SK-N-SH (cell line): Measurements from ENCODE around the gene PTH2. TPM values are rescaled to one million over a fixed set of nuclear protein-coding genes. Genes with fewer than 3 reads are reported as not detected.

Experiments used
- CTCF ChIA-PET: fragments of 300-600, 350-600 bp; formaldehyde crosslinking; extraction: SDS; loops from one replicate; lab custom pipeline; 2021; lab: Yijun Ruan, JAX
- POLR2A ChIA-PET: fragments of 350-600 bp; sonication (Branson Sonifier 250); formaldehyde crosslinking; extraction: SDS; loops from one replicate; lab custom pipeline; 2020; ENCODE audit warnings: antibody characterized with exemption, inconsistent platforms; lab: Yijun Ruan, JAX
- DNase-seq: peaks from one replicate; pipeline ENCODE4 v3.0.0; 2012
- H2AFZ ChIP-seq: fragments of 200-600 bp; sonication (generic); 2 replicates; pipeline ENCODE4 v1.8.1; 2016; ENCODE audit warnings: antibody characterized with exemption, mild to moderate bottlenecking, low read depth
- H3F3A ChIP-seq: fragments of 200-600 bp; sonication (generic); replicated peaks from 2 replicates; pipeline ENCODE3; 2016; ENCODE audit warnings: antibody characterized with exemption, mild to moderate bottlenecking; ENCODE audit not compliant: insufficient read depth
- H3K27ac ChIP-seq, 2 experiments: fragments of 200-500 bp in 1 of 2; fragments of 200-600 bp in 1 of 2; sonication (Bioruptor generic) in 1 of 2; sonication (generic), shearing (Covaris generic) in 1 of 2; 2 replicates each; pipeline versions ENCODE4 v1.5.1 to v1.6.1; 2014 to 2016; ENCODE audit warnings: low read depth in 2 of 2, inconsistent platforms in 1 of 2, low read length in 1 of 2, mild to moderate bottlenecking in 1 of 2, mixed read lengths in 1 of 2
- H3K27me3 ChIP-seq: fragments of 200-600 bp; sonication (generic), shearing (Covaris generic); 2 replicates; pipeline ENCODE4 v1.6.1; 2016; ENCODE audit warnings: mixed run types; ENCODE audit not compliant: insufficient read depth
- H3K36me3 ChIP-seq, 2 experiments: fragments of 200-500 bp in 1 of 2; fragments of 200-600 bp in 1 of 2; sonication (Bioruptor generic) in 1 of 2; sonication (generic) in 1 of 2; replicated peaks in 1 of 2; 2 replicates each; pipeline versions ENCODE3 to v1.5.1; 2014 to 2016; ENCODE audit warnings: low read length in 1 of 2, mild to moderate bottlenecking in 1 of 2; ENCODE audit not compliant: insufficient read depth in 2 of 2, control insufficient read depth in 1 of 2
- H3K4me1 ChIP-seq, 2 experiments: fragments of 200-500 bp in 1 of 2; fragments of 200-600 bp in 1 of 2; sonication (Bioruptor generic) in 1 of 2; sonication (generic), shearing (Covaris generic) in 1 of 2; 2 replicates each; pipeline versions ENCODE4 v1.5.1 to v1.6.1; 2014 to 2016; ENCODE audit warnings: low read depth in 1 of 2, low read length in 1 of 2, mixed run types in 1 of 2; ENCODE audit not compliant: insufficient read depth in 2 of 2, control insufficient read depth in 1 of 2
- H3K4me2 ChIP-seq: fragments of 200-600 bp; sonication (generic), shearing (Covaris generic); 2 replicates; pipeline ENCODE4 v1.6.1; 2017; ENCODE audit warnings: mixed run types
- H3K4me3 ChIP-seq, 2 experiments: fragments of 200-500 bp in 1 of 2; fragments of 200-600 bp in 1 of 2; sonication (Bioruptor generic) in 1 of 2; sonication (generic), shearing (Covaris generic) in 1 of 2; 2 replicates each; pipeline versions ENCODE4 v1.5.1 to v1.8.1; 2014 to 2016; ENCODE audit warnings: low read depth in 2 of 2, inconsistent platforms in 1 of 2, low read length in 1 of 2, mild to moderate bottlenecking in 1 of 2, mixed read lengths in 1 of 2, moderate library complexity in 1 of 2
- H3K79me2 ChIP-seq: fragments of 200-600 bp; sonication (generic); 2 replicates; pipeline ENCODE4 v1.8.1; 2017; ENCODE audit warnings: mild to moderate bottlenecking; ENCODE audit not compliant: insufficient read depth
- H3K9ac ChIP-seq: fragments of 200-600 bp; sonication (generic); 2 replicates; pipeline ENCODE4 v1.6.1; 2017; ENCODE audit warnings: mixed run types
- H3K9me2 ChIP-seq: fragments of 200-600 bp; sonication (generic); 2 replicates; pipeline ENCODE4 v1.6.1; 2017; ENCODE audit warnings: mixed run types
- H3K9me3 ChIP-seq: fragments of 200-600 bp; sonication (generic); 2 replicates; pipeline ENCODE4 v1.6.1; 2017; ENCODE audit warnings: mixed run types, mild to moderate bottlenecking, moderate library complexity
- H4K20me1 ChIP-seq: fragments of 200-600 bp; sonication (generic); 2 replicates; pipeline ENCODE4 v1.6.1; 2017; ENCODE audit warnings: mild to moderate bottlenecking, mixed run types; ENCODE audit not compliant: insufficient read depth
- EP300 ChIP-seq, 2 experiments: IDR thresholded peaks; 2 replicates each; pipeline versions ENCODE4 v1.4.0 to v1.6.1; 2012; ENCODE audit warnings: borderline replicate concordance in 1 of 2, low read depth in 1 of 2, low read length in 1 of 2
- FOSL2 ChIP-seq: IDR thresholded peaks from 2 replicates; pipeline ENCODE4 v1.4.0; 2012; ENCODE audit warnings: low read depth, mild to moderate bottlenecking, moderate library complexity, borderline replicate concordance
- FOXJ3 ChIP-seq: sonication (generic); formaldehyde crosslinking; IDR thresholded peaks from 2 replicates; pipeline ENCODE4 v1.5.1; 2020; ENCODE audit warnings: mild to moderate bottlenecking, missing genetic modification reagents
- GATA2 ChIP-seq: sonication (generic); formaldehyde crosslinking; IDR thresholded peaks from 2 replicates; pipeline ENCODE4 v1.5.0; 2020; ENCODE audit warnings: mild to moderate bottlenecking, missing genetic modification reagents
- JUND ChIP-seq: IDR thresholded peaks from 2 replicates; pipeline ENCODE4 v1.4.0; 2012
- MEF2A ChIP-seq: IDR thresholded peaks from 2 replicates; pipeline ENCODE4 v1.4.0; 2012; ENCODE audit warnings: low read depth, borderline replicate concordance
- POLR2AphosphoS5 ChIP-seq: IDR thresholded peaks from 2 replicates; pipeline ENCODE4 v1.6.1; 2012; ENCODE audit warnings: low read depth, low read length
- RAD21 ChIP-seq: IDR thresholded peaks from 2 replicates; pipeline ENCODE4 v1.6.1; 2012; ENCODE audit warnings: mild to moderate bottlenecking, low read length
- RCOR1 ChIP-seq: fragments of 150-350 bp; IDR thresholded peaks from 2 replicates; pipeline ENCODE4 v1.6.1; 2017; ENCODE audit warnings: antibody characterized with exemption, low read length
- RFX5 ChIP-seq: IDR thresholded peaks from 2 replicates; pipeline ENCODE4 v1.6.1; 2012; ENCODE audit warnings: mild to moderate bottlenecking, improper control_type of control experiment, low read length
- SMC3 ChIP-seq: IDR thresholded peaks from 2 replicates; pipeline ENCODE4 v1.6.1; 2012; ENCODE audit warnings: low read depth, low read length, improper control_type of control experiment
- TCF12 ChIP-seq: IDR thresholded peaks from 2 replicates; pipeline ENCODE4 v1.4.0; 2012
- ZBTB33 ChIP-seq: IDR thresholded peaks from 2 replicates; pipeline ENCODE4 v1.4.0; 2012; ENCODE audit warnings: low read depth, borderline replicate concordance
- WGBS: methylation state at CpG from one replicate; pipeline ENCODE4 v1.1.6; 2017; ENCODE audit warnings: low lambda C conversion rate; 5-methylcytosine and 5-hydroxymethylcytosine counted together
- polyA plus RNA-seq, 3 experiments: library from polyadenylated mRNA; depleted of rRNA; stranded (reverse); fragments of >200 nt; gene quantifications; 2 replicates each; pipeline ENCODE4 v1.2.3, GENCODE V29; 2012
- TF ChIP-seq, protein P1 (sequence below): IDR thresholded peaks from 2 replicates; pipeline ENCODE4 v1.4.0; 2012; ENCODE audit warnings: low read depth
- TF ChIP-seq, protein P2 (sequence below): fragments of 200-600 bp; sonication (generic); IDR thresholded peaks from 2 replicates; pipeline ENCODE4 v1.6.1; 2017; ENCODE audit warnings: antibody characterized with exemption, mild to moderate bottlenecking, moderate library complexity
- TF ChIP-seq, protein P3 (sequence below): IDR thresholded peaks from 2 replicates; pipeline ENCODE4 v1.6.1; 2012; ENCODE audit warnings: mild to moderate bottlenecking, low read depth, low read length, moderate library complexity
- TF ChIP-seq, protein P4 (sequence below): IDR thresholded peaks from 2 replicates; pipeline ENCODE4; 2012

PTH2 gene
- polyA plus RNA-seq, 1 of the 3 experiments (the other 2 are of a cell fraction) = not detected

DNA sequence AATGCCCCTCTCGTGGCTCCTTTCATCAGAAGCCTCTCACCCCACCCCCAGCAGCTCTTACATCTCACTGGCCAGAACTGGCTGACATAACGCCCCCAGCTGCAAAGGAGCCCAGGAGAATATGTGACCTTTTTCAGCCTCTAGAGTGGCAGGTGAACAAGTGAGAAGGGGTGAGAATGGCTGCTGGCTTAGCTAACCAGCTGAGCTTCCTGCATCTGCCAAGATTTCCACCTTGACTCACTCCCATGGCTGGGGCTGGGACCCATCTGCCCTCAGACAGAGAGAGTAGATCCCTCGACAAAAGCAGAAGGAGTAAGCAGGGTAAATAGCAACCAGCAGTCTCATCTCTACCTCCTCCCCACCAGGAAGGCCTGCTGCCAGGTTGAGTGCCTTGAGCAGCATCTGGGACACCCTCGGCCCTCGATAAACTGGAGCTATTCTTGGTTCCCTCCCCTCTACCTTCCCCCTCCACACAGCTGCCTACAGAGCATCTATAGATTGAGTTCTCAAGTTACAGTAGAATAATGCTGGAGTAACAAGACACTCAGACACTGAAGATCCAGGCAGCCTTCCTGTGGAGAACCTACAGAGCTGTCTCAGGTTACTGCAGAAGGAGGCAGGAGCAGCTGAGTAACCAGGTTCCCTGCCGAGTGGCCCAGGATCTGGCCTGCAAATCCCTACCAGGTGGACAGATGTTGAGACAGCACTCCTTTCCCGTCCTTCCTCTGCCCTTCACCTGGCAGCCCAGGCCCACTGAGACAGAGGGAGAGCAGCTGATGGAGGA, 19.6 kb downstream of the PTH2 start:
- H3K4me3 ChIP-seq = no peak overlapping the region
- H3K9me2 ChIP-seq = no peaks in the 10 kb centered on the region
- no peaks in the 10 kb centered on the region for H3K79me2 ChIP-seq
- H3K4me1 ChIP-seq = no peaks in the 10 kb centered on the region; a peak in 2 of 4 replicates
- H3K9me3 ChIP-seq = no peaks in the 10 kb centered on the region
- H3K9ac ChIP-seq = no peak overlapping the region
- H3K27ac ChIP-seq = no peak overlapping the region
- H2AFZ ChIP-seq = no peak overlapping the region
- CTCF ChIA-PET = interaction anchor here (0.8 to 3.7 kb wide), 4 partner anchors 12 to 40 kb away, joined by 3 to 18 read pairs (median 4); no protein-coding TSS in a partner anchor
- TF ChIP-seq, protein P1, sequence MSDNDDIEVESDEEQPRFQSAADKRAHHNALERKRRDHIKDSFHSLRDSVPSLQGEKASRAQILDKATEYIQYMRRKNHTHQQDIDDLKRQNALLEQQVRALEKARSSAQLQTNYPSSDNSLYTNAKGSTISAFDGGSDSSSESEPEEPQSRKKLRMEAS = no peak
- peak; percentile 29; the same call in 1 of the 2 replicates for TF ChIP-seq TCF12
- TF ChIP-seq, all 33 proteins: peak for 1
- 58% methylated on average over 7 of the region's 7 CpGs for WGBS
- H4K20me1 ChIP-seq = no peaks in the 10 kb centered on the region
- no peaks in the 10 kb centered on the region; the same call in 1 of the 2 replicates for H3K27me3 ChIP-seq
- POLR2A ChIA-PET = no interaction called here
- H3K36me3 ChIP-seq = no peaks in the 10 kb centered on the region
- H3F3A ChIP-seq = no peaks in the 10 kb centered on the region
- H3K4me2 ChIP-seq = no peak overlapping the region
- DNase-seq = peak; percentile 3

DNA sequence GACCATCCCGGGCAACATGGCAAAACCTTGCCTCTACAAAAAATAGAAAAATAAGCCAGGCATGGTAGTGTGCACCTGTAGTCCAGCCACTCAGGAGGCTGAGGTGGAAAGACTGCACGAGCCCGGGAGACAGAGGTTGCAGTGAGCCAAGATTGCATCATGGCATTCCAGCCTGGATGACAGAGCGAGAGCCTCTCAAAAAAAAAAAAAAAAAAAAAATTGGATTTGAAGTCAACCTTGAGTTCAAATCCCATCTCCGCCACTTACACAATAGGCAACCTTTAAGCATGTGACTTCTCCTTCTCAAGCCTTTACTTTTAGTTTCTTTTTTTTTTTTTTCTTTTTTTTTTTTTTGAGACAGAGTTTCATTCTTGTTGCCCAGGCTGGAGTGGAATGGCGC, 23.2 kb downstream of the PTH2 start:
- no peaks in the 10 kb centered on the region for H3K36me3 ChIP-seq
- H3K27ac ChIP-seq = no peak overlapping the region
- POLR2A ChIA-PET = no interaction called here
- H3K4me3 ChIP-seq = no peak overlapping the region
- H4K20me1 ChIP-seq = no peaks in the 10 kb centered on the region
- H3K27me3 ChIP-seq = no peaks in the 10 kb centered on the region; the same call in 1 of the 2 replicates
- no peak overlapping the region for H3K4me2 ChIP-seq
- H2AFZ ChIP-seq = no peak overlapping the region
- H3F3A ChIP-seq = no peaks in the 10 kb centered on the region
- WGBS = 84% methylated on average over 6 of the region's 6 CpGs
- H3K9ac ChIP-seq = no peak overlapping the region
- H3K9me3 ChIP-seq = no peaks in the 10 kb centered on the region
- no peak for DNase-seq
- H3K79me2 ChIP-seq = no peaks in the 10 kb centered on the region
- H3K9me2 ChIP-seq = no peaks in the 10 kb centered on the region
- CTCF ChIA-PET = no interaction called here
- H3K4me1 ChIP-seq = peaks cover 0 to 2% of the 10 kb centered on the region in 2 experiments; a peak in 2 of 4 replicates
- TF ChIP-seq TCF12 (no peak), GATA2 (CRISPR knock-in tag) (no peak), RCOR1 (no peak), JUND (no peak), FOXJ3 (CRISPR knock-in tag) (no peak), EP300 (IDR thresholded peaks at IDR 0.05; ENCODE audit: borderline replicate concordance in 1 of 2, low read depth in 1 of 2, low read length in 1 of 2) (no peak), ZBTB33 (no peak), MEF2A (no peak), RFX5 (no peak), SMC3 (no peak), FOSL2 (no peak), RAD21 (no peak), POLR2AphosphoS5 (no peak)
- TF ChIP-seq, protein P2, sequence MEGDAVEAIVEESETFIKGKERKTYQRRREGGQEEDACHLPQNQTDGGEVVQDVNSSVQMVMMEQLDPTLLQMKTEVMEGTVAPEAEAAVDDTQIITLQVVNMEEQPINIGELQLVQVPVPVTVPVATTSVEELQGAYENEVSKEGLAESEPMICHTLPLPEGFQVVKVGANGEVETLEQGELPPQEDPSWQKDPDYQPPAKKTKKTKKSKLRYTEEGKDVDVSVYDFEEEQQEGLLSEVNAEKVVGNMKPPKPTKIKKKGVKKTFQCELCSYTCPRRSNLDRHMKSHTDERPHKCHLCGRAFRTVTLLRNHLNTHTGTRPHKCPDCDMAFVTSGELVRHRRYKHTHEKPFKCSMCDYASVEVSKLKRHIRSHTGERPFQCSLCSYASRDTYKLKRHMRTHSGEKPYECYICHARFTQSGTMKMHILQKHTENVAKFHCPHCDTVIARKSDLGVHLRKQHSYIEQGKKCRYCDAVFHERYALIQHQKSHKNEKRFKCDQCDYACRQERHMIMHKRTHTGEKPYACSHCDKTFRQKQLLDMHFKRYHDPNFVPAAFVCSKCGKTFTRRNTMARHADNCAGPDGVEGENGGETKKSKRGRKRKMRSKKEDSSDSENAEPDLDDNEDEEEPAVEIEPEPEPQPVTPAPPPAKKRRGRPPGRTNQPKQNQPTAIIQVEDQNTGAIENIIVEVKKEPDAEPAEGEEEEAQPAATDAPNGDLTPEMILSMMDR = no peak
- TF ChIP-seq, protein P3, sequence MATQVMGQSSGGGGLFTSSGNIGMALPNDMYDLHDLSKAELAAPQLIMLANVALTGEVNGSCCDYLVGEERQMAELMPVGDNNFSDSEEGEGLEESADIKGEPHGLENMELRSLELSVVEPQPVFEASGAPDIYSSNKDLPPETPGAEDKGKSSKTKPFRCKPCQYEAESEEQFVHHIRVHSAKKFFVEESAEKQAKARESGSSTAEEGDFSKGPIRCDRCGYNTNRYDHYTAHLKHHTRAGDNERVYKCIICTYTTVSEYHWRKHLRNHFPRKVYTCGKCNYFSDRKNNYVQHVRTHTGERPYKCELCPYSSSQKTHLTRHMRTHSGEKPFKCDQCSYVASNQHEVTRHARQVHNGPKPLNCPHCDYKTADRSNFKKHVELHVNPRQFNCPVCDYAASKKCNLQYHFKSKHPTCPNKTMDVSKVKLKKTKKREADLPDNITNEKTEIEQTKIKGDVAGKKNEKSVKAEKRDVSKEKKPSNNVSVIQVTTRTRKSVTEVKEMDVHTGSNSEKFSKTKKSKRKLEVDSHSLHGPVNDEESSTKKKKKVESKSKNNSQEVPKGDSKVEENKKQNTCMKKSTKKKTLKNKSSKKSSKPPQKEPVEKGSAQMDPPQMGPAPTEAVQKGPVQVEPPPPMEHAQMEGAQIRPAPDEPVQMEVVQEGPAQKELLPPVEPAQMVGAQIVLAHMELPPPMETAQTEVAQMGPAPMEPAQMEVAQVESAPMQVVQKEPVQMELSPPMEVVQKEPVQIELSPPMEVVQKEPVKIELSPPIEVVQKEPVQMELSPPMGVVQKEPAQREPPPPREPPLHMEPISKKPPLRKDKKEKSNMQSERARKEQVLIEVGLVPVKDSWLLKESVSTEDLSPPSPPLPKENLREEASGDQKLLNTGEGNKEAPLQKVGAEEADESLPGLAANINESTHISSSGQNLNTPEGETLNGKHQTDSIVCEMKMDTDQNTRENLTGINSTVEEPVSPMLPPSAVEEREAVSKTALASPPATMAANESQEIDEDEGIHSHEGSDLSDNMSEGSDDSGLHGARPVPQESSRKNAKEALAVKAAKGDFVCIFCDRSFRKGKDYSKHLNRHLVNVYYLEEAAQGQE = no peak
- TF ChIP-seq, protein P1 = no peak
- TF ChIP-seq, protein P4, sequence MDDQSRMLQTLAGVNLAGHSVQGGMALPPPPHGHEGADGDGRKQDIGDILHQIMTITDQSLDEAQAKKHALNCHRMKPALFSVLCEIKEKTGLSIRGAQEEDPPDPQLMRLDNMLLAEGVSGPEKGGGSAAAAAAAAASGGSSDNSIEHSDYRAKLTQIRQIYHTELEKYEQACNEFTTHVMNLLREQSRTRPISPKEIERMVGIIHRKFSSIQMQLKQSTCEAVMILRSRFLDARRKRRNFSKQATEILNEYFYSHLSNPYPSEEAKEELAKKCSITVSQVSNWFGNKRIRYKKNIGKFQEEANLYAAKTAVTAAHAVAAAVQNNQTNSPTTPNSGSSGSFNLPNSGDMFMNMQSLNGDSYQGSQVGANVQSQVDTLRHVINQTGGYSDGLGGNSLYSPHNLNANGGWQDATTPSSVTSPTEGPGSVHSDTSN = no peak
